IMR-90 (cell line): ENCODE measurements around the gene NCAPH2.

Experiments used
- BHLHE40 ChIP-seq: fragments of 150-350 bp; IDR thresholded peaks from 2 replicates; pipeline ENCODE4 v1.6.1; 2016; ENCODE audit warnings: mild to moderate bottlenecking, low read depth, low read length
- CEBPB ChIP-seq: IDR thresholded peaks from 2 replicates; pipeline ENCODE4 v1.6.1; 2012; ENCODE audit warnings: low read depth, low read length, improper control_type of control experiment
- CHD1 ChIP-seq: IDR thresholded peaks from 2 replicates; pipeline ENCODE4 v1.6.1; 2012; ENCODE audit warnings: low read depth, low read length, improper control_type of control experiment
- FOS ChIP-seq: fragments of 150-350 bp; IDR thresholded peaks from 2 replicates; pipeline ENCODE4 v1.6.1; 2016; ENCODE audit warnings: low read depth, low read length
- MAFK ChIP-seq: IDR thresholded peaks from 2 replicates; pipeline ENCODE4 v1.6.1; 2012; ENCODE audit warnings: low read depth, low read length, improper control_type of control experiment
- MXI1 ChIP-seq: IDR thresholded peaks from 2 replicates; pipeline ENCODE4 v1.6.1; 2012; ENCODE audit warnings: low read depth, mild to moderate bottlenecking, low read length, moderate library complexity, borderline replicate concordance
- POLR2A ChIP-seq: IDR thresholded peaks from 2 replicates; pipeline ENCODE4 v1.6.1; 2012; ENCODE audit warnings: mild to moderate bottlenecking, low read depth, low read length
- RAD21 ChIP-seq: IDR thresholded peaks from 2 replicates; pipeline ENCODE4 v1.6.1; 2012; ENCODE audit warnings: low read length, improper control_type of control experiment
- RFX5 ChIP-seq: IDR thresholded peaks from 2 replicates; pipeline ENCODE4 v1.8.0; 2012; ENCODE audit warnings: low read depth, mild to moderate bottlenecking, low read length, moderate library complexity
- SMC3 ChIP-seq: fragments of 150-350 bp; IDR thresholded peaks from 2 replicates; pipeline ENCODE4 v1.6.1; 2016; ENCODE audit warnings: low read depth, mild to moderate bottlenecking, antibody characterized with exemption, low read length, moderate library complexity
- TF ChIP-seq, protein P1 (sequence below): conservative IDR thresholded peaks from 2 replicates; pipeline ENCODE4 v1.5.1; 2012; ENCODE audit warnings: mild to moderate bottlenecking, low read depth, low read length, improper control_type of control experiment
- TF ChIP-seq, protein P2 (sequence below): fragments of 150-350 bp; IDR thresholded peaks from 2 replicates; pipeline ENCODE4 v1.6.1; 2016; ENCODE audit warnings: low read depth, mild to moderate bottlenecking, low read length, moderate library complexity, borderline replicate concordance
- TF ChIP-seq, protein P3 (sequence below): fragments of 150-350 bp; IDR thresholded peaks from 2 replicates; pipeline ENCODE4 v1.6.1; 2017; ENCODE audit warnings: mild to moderate bottlenecking, antibody characterized with exemption, low read length, low read depth

DNA sequence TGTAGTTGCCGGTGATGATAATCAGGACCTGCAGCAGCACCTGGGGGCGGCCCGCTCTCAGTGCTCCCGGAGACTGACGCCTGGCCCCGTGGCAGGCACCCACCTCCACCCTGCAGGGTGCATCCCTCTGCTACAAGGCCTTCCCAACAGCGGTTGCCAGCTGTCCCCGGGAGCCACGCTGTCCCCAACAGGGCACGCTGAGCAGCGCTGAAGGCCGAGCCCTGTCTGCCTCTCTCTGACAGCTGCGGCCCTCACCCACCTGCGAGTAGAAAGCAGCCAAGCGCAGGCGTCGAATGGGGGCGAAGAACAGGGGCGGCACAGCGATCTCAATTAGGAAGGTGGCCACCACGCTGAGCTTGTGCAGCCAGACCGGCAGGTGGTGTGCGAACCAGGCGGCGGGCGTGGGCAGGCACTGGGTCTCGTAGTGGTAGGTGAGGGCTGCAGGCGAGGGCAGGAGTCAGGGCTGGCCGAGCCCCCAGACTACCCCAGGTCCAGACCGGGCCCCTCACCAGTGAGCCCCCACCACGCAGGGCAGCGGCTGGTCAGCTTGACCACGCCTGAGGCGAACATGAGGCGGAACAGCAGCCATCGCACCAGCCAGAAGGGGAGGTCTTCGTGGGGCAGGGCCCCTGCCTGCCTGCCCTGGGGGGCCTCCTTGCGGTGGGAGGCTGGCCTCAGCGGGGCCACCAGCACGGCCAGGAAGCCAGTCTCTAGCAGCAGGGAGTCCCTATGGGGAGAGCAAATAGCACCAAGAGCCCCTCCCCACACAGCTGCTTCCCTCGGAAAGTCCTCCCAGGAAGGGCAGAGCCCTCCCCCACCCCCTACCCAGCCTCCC lies 2.0 kb upstream of the NCAPH2 start:
- TF ChIP-seq, protein P1, sequence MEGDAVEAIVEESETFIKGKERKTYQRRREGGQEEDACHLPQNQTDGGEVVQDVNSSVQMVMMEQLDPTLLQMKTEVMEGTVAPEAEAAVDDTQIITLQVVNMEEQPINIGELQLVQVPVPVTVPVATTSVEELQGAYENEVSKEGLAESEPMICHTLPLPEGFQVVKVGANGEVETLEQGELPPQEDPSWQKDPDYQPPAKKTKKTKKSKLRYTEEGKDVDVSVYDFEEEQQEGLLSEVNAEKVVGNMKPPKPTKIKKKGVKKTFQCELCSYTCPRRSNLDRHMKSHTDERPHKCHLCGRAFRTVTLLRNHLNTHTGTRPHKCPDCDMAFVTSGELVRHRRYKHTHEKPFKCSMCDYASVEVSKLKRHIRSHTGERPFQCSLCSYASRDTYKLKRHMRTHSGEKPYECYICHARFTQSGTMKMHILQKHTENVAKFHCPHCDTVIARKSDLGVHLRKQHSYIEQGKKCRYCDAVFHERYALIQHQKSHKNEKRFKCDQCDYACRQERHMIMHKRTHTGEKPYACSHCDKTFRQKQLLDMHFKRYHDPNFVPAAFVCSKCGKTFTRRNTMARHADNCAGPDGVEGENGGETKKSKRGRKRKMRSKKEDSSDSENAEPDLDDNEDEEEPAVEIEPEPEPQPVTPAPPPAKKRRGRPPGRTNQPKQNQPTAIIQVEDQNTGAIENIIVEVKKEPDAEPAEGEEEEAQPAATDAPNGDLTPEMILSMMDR: no peak
- TF ChIP-seq MAFK: no peak
- no peak for TF ChIP-seq MXI1
- no peak for TF ChIP-seq RAD21
- TF ChIP-seq POLR2A: no peak
- no peak for TF ChIP-seq CEBPB
- TF ChIP-seq, protein P2, sequence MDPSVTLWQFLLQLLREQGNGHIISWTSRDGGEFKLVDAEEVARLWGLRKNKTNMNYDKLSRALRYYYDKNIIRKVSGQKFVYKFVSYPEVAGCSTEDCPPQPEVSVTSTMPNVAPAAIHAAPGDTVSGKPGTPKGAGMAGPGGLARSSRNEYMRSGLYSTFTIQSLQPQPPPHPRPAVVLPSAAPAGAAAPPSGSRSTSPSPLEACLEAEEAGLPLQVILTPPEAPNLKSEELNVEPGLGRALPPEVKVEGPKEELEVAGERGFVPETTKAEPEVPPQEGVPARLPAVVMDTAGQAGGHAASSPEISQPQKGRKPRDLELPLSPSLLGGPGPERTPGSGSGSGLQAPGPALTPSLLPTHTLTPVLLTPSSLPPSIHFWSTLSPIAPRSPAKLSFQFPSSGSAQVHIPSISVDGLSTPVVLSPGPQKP: no peak
- no peak for TF ChIP-seq BHLHE40
- no peak for TF ChIP-seq SMC3
- no peak for TF ChIP-seq RFX5
- TF ChIP-seq CHD1: no peak
- TF ChIP-seq, protein P3, sequence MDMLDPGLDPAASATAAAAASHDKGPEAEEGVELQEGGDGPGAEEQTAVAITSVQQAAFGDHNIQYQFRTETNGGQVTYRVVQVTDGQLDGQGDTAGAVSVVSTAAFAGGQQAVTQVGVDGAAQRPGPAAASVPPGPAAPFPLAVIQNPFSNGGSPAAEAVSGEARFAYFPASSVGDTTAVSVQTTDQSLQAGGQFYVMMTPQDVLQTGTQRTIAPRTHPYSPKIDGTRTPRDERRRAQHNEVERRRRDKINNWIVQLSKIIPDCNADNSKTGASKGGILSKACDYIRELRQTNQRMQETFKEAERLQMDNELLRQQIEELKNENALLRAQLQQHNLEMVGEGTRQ: no peak
- no peak for TF ChIP-seq FOS
